Smooth muscle cell (in vitro differentiated cells): ENCODE measurements around the gene ADAMTSL3. TPM values are rescaled to one million over a fixed set of nuclear protein-coding genes. Genes with fewer than 3 reads are reported as not detected.

ENCODE experiments used
- DNase-seq: peaks from one replicate; lab custom pipeline; 2025; ENCODE audit not compliant: unreplicated experiment; lab: John Stamatoyannopoulos, UW
- H2AFZ ChIP-seq: fragments of 200-600 bp; sonication (generic); 2 replicates; pipeline ENCODE4 v1.6.0; 2016; ENCODE audit warnings: antibody characterized with exemption, low read depth, mild to moderate bottlenecking
- H3F3A ChIP-seq: fragments of 200-600 bp; sonication (generic); 2 replicates; pipeline ENCODE4 v1.6.0; 2017; ENCODE audit warnings: antibody characterized with exemption, low read depth
- H3K27ac ChIP-seq: fragments of 200-600 bp; sonication (generic); 2 replicates; pipeline ENCODE4 v1.5.1; 2016; ENCODE audit warnings: low read depth, mild to moderate bottlenecking
- H3K27me3 ChIP-seq: fragments of 200-600 bp; sonication (generic); 2 replicates; pipeline ENCODE4 v1.6.1; 2016; ENCODE audit warnings: low read depth, mild to moderate bottlenecking
- H3K36me3 ChIP-seq: fragments of 200-600 bp; sonication (generic); 2 replicates; pipeline ENCODE4 v1.5.1; 2016; ENCODE audit warnings: low read depth
- H3K4me1 ChIP-seq: fragments of 200-600 bp; sonication (generic); 2 replicates; pipeline ENCODE4 v1.5.1; 2016; ENCODE audit warnings: low read depth
- H3K4me2 ChIP-seq: fragments of 200-600 bp; sonication (generic); 2 replicates; pipeline ENCODE4 v1.6.0; 2016; ENCODE audit warnings: mild to moderate bottlenecking
- H3K4me3 ChIP-seq: fragments of 200-600 bp; sonication (generic); 2 replicates; pipeline ENCODE4 v1.5.1; 2016; ENCODE audit warnings: mild to moderate bottlenecking
- H3K79me2 ChIP-seq: fragments of 200-600 bp; sonication (generic); 2 replicates; pipeline ENCODE4 v1.6.0; 2016; ENCODE audit warnings: low read depth, mild to moderate bottlenecking
- H3K9ac ChIP-seq: fragments of 200-600 bp; sonication (generic); 2 replicates; pipeline ENCODE4 v1.6.0; 2016; ENCODE audit warnings: low read depth
- H3K9me3 ChIP-seq: fragments of 200-600 bp; sonication (generic); replicated peaks from 2 replicates; pipeline ENCODE4 v1.5.1; 2016; ENCODE audit warnings: low read depth
- H4K20me1 ChIP-seq: fragments of 200-600 bp; sonication (generic); 2 replicates; pipeline ENCODE4 v1.6.0; 2016; ENCODE audit warnings: low read depth
- CTCF ChIP-seq: fragments of 200-600 bp; sonication (generic); IDR thresholded peaks from 2 replicates; pipeline ENCODE4 v1.5.1; 2017; ENCODE audit warnings: borderline replicate concordance, mild to moderate bottlenecking, antibody characterized with exemption; ENCODE audit not compliant: insufficient read depth, poor library complexity, severe bottlenecking
- WGBS: methylation state at CpG from one replicate; pipeline ENCODE4 v1.1.7; 2016; ENCODE audit warnings: low lambda C conversion rate; 5-methylcytosine and 5-hydroxymethylcytosine counted together
- polyA plus RNA-seq: library from polyadenylated mRNA; unstranded; fragments of >200 nt; fragmentation: Nextera tagmentation; extraction: Ambion mirVana; gene quantifications from 2 replicates; pipeline ENCODE4 v1.2.1, GENCODE V29; 2016
- total RNA-seq: library from RNA; depleted of rRNA; stranded (reverse); fragments of >200 nt; gene quantifications from 2 replicates; pipeline ENCODE4 v1.2.3, GENCODE V29; 2014

ADAMTSL3 gene
- total and polyA plus RNA-seq, 2 experiments from 2014 or later = 0.17 to 0.22 TPM

GRCh38 chr15:83978588-83978987 is 324.7 kb downstream of the ADAMTSL3 start:
- Histone ChIP-seq H3K4me1 (no peaks in the 10 kb centered on the region), H3K27me3 (no peaks in the 10 kb centered on the region), H4K20me1 (no peaks in the 10 kb centered on the region), H3F3A (no peaks in the 10 kb centered on the region), H3K79me2 (no peaks in the 10 kb centered on the region), H2AFZ (no peak overlapping the region), H3K4me2 (no peak overlapping the region), H3K27ac (no peak overlapping the region), H3K36me3 (no peaks in the 10 kb centered on the region), H3K9ac (no peak overlapping the region), H3K4me3 (no peak overlapping the region), H3K9me3 (no peaks in the 10 kb centered on the region)
- WGBS = 74% methylated on average over 3 of the region's 3 CpGs
- DNase-seq = no peak
- TF ChIP-seq CTCF = no peak

GRCh38 chr15:83980637-83981036 is 326.7 kb downstream of the ADAMTSL3 start:
- Histone ChIP-seq H3K9me3 (no peaks in the 10 kb centered on the region), H3K9ac (no peak overlapping the region), H3K27ac (no peak overlapping the region), H3K27me3 (no peaks in the 10 kb centered on the region), H3K4me2 (no peak overlapping the region), H3K4me3 (no peak overlapping the region), H3K4me1 (no peaks in the 10 kb centered on the region), H3F3A (no peaks in the 10 kb centered on the region), H3K36me3 (no peaks in the 10 kb centered on the region), H2AFZ (no peak overlapping the region), H3K79me2 (no peaks in the 10 kb centered on the region), H4K20me1 (no peaks in the 10 kb centered on the region)
- no peak for TF ChIP-seq CTCF
- no peak for DNase-seq
- WGBS = 78% methylated on average over 4 of the region's 4 CpGs

GRCh38 chr15:83982748-83983147 is 328.8 kb downstream of the ADAMTSL3 start:
- Histone ChIP-seq H4K20me1 (no peaks in the 10 kb centered on the region), H3K27me3 (no peaks in the 10 kb centered on the region), H3K9ac (no peak overlapping the region), H2AFZ (no peak overlapping the region), H3F3A (no peaks in the 10 kb centered on the region), H3K4me3 (no peak overlapping the region), H3K79me2 (no peaks in the 10 kb centered on the region), H3K4me1 (no peaks in the 10 kb centered on the region), H3K36me3 (no peaks in the 10 kb centered on the region), H3K4me2 (no peak overlapping the region), H3K27ac (no peak overlapping the region), H3K9me3 (no peaks in the 10 kb centered on the region)
- 65% methylated on average over 6 of the region's 6 CpGs for WGBS
- no peak for TF ChIP-seq CTCF
- DNase-seq = no peak

GRCh38 chr15:83983634-83984458 is 329.9 kb downstream of the ADAMTSL3 start:
- H3K4me1 ChIP-seq = no peaks in the 10 kb centered on the region
- no peaks in the 10 kb centered on the region for H4K20me1 ChIP-seq
- 62% methylated on average over 4 of the region's 4 CpGs for WGBS
- no peak for TF ChIP-seq CTCF
- H3K36me3 ChIP-seq = no peaks in the 10 kb centered on the region
- no peaks in the 10 kb centered on the region for H3K9me3 ChIP-seq
- no peak overlapping the region for H3K27ac ChIP-seq
- no peak for DNase-seq
- H2AFZ ChIP-seq = no peak overlapping the region
- H3K79me2 ChIP-seq = no peaks in the 10 kb centered on the region
- no peak overlapping the region for H3K9ac ChIP-seq
- no peak overlapping the region for H3K4me3 ChIP-seq
- peaks cover 3% of the 10 kb centered on the region for H3K27me3 ChIP-seq
- H3F3A ChIP-seq = no peaks in the 10 kb centered on the region
- no peak overlapping the region for H3K4me2 ChIP-seq
